ENCODE results near the gene MAN1B1.
"Not testable (repeated sequence)": the region's sequence is repeated elsewhere in the genome, so short reads cannot be mapped to it uniquely, and the experiment has no call there.

Gene MAN1B1

DNA sequence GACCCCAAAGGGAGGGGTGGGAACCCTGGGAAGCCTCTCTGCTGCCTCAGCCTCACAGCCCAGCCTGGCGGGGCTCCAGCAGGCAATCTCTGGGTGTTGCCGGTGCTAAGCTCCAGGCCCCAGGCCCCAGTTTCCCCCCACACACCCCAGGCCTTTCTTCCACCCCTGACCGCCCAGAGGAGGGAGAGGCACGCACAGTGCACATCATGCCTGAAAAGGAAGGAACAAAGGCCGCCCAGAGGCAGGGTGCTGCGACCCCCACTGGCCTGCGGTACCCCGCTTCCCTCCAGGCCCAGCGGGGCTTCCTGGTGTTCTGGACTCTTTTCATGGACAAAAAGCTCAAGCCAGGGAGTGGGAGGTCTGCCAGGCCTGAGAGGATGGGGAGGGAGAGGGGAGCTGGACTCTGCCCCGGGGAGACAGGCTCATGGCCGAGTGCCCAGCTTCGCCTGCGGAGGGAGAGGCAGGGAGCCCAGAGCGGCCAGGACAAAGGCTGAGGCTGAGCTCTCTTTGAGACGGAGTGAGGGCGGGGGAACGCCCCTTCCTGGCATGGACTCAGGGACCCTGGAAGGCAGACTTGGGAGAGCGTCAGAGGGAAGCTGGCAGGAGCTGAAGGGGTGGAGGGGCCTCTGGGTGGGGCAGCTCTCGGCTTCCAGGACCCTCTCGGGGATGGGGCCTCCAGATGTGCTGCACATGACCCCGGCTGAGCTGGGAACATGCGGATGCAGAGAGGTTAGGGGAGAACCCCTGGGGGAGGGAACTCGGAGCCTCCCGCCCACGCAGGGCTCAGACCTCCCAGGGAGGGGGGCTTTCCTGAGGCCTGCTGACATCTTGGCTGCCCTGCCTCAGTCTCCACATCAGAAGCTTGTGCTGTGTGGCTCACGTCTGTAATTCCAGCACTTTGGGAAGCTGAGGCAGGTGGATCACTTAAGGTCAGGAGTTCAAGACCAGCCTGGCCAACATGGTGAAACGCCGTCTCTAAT lies 31.1 kb upstream of the MAN1B1 start:
- DNase-seq (ENCODE audit: low spot score in 2 of 2) (no peak), ATAC-seq (replicated peaks; ENCODE audit: extremely low read depth, poor library complexity, severe bottlenecking) (no peak)
- no peaks in the 10 kb centered on the region for H3K36me3 Mint-ChIP-seq (ENCODE audit: insufficient read depth)
- H3K9me3 Mint-ChIP-seq: no peaks in the 10 kb centered on the region
- no peaks in the 10 kb centered on the region for H3K4me1 Mint-ChIP-seq
- no peak overlapping the region for H3K4me3 Mint-ChIP-seq
- peaks cover 3% of the 10 kb centered on the region for H3K27me3 Mint-ChIP-seq
- H3K27ac Mint-ChIP-seq (ENCODE audit: low read depth): no peak overlapping the region

DNA sequence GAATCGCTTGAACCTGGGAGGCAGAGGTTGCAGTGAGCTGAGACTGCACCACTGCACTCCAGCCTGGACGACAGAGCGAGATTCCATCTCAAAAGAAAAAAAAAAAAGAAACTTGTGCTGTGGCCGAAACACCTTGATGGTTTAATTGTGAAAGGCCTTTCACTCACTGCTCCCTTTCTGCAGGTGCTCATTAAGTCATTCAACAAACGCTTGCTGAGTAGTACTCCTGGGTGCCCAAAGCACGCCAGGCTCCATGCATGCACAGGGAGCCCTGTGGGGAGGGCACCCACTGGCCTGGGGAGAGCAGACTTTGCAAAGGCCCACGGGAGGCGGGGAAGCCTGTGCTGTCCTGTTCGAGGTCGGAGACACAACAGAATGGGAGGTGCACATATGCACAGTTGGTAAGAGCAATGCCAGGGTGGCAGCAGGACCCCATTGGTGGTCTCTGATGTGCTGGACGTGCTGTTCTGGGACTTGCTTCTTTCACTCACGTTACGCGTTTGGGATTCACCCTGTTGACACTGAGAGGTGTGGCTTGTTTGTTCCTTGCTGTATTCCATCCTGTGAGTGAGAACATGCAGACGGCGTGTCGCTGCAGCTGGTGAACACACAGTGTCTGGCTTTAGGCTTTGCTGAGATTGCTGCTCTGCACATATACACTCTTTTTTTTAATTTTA lies 29.9 kb upstream of the MAN1B1 start:
- Mint-ChIP-seq H3K9me3 (no peaks in the 10 kb centered on the region), H3K27me3 (no peaks in the 10 kb centered on the region), H3K27ac (ENCODE audit: low read depth) (no peak overlapping the region), H3K36me3 (ENCODE audit: insufficient read depth) (no peaks in the 10 kb centered on the region), H3K4me1 (no peaks in the 10 kb centered on the region), H3K4me3 (no peak overlapping the region)
- DNase-seq (ENCODE audit: low spot score in 2 of 2) (no peak), ATAC-seq (replicated peaks; ENCODE audit: extremely low read depth, poor library complexity, severe bottlenecking) (no peak)

DNA sequence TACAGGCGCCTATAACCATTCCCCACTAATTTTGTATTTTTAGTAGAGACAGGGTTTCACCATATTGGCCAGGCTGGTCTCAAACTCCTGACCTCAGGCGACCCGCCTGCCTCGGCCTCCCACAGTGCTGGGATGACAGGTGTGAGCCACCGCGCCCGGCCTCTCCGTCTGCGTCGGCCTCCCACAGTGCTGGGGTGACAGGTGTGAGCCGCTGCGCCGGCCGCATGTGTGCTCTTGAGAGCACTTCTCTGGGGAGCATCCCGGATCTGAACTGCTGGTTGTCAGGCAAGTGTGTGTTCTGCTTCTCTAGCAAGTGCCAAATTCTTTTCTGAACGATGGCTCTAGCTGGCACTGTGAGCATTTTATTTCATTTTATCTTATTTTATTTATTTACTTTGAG lies 29.2 kb upstream of the MAN1B1 start:
- DNase-seq (ENCODE audit: low spot score in 2 of 2): no peak
- Mint-ChIP-seq H3K9me3 (no peaks in the 10 kb centered on the region), H3K4me1 (no peaks in the 10 kb centered on the region), H3K36me3 (ENCODE audit: insufficient read depth) (no peaks in the 10 kb centered on the region), H3K27ac (ENCODE audit: low read depth) (no peak overlapping the region), H3K27me3 (no peaks in the 10 kb centered on the region), H3K4me3 (no peak overlapping the region)
- ATAC-seq (replicated peaks; ENCODE audit: extremely low read depth, poor library complexity, severe bottlenecking): no peak

- DNase-seq (ENCODE audit: low spot score in 2 of 2) (no peak), ATAC-seq (replicated peaks; ENCODE audit: extremely low read depth, poor library complexity, severe bottlenecking) (no peak)
- Mint-ChIP-seq H3K27me3 (no peaks in the 10 kb centered on the region), H3K4me3 (no peak overlapping the region), H3K27ac (ENCODE audit: low read depth) (no peak overlapping the region), H3K36me3 (ENCODE audit: insufficient read depth) (no peaks in the 10 kb centered on the region), H3K9me3 (no peaks in the 10 kb centered on the region), H3K4me1 (no peaks in the 10 kb centered on the region)
Observed at GRCh38 chr9:137058521-137059234, 28.1 kb upstream of the MAN1B1 start.

- Mint-ChIP-seq H3K4me1 (no peaks in the 10 kb centered on the region), H3K27me3 (no peaks in the 10 kb centered on the region)
Observed at GRCh38 chr9:137062384-137062783, 24.4 kb upstream of the MAN1B1 start.

GRCh38 chr9:137062798-137063197 lies 24.0 kb upstream of the MAN1B1 start:
- not testable (repeated sequence) for H3K4me3 Mint-ChIP-seq; H3K9me3 Mint-ChIP-seq; DNase-seq (ENCODE audit: low spot score in 2 of 2); H3K4me1 Mint-ChIP-seq; H3K27me3 Mint-ChIP-seq; H3K36me3 Mint-ChIP-seq (ENCODE audit: insufficient read depth); ATAC-seq (replicated peaks; ENCODE audit: extremely low read depth, poor library complexity, severe bottlenecking); H3K27ac Mint-ChIP-seq (ENCODE audit: low read depth)

More at GRCh38 chr9:137062384-137062783, 24.4 kb upstream of the MAN1B1 start:
- Mint-ChIP-seq H3K4me3 (no peak overlapping the region), H3K9me3 (no peaks in the 10 kb centered on the region), H3K36me3 (ENCODE audit: insufficient read depth) (no peaks in the 10 kb centered on the region), H3K27ac (ENCODE audit: low read depth) (no peak overlapping the region)
- DNase-seq (ENCODE audit: low spot score in 2 of 2) (no peak), ATAC-seq (replicated peaks; ENCODE audit: extremely low read depth, poor library complexity, severe bottlenecking) (no peak)

GRCh38 chr9:137063311-137064026 lies 23.3 kb upstream of the MAN1B1 start:
- H3K36me3 Mint-ChIP-seq (ENCODE audit: insufficient read depth): no peaks in the 10 kb centered on the region
- peaks cover 6% of the 10 kb centered on the region for H3K4me1 Mint-ChIP-seq
- ATAC-seq (replicated peaks; ENCODE audit: extremely low read depth, poor library complexity, severe bottlenecking): no peak
- no peak overlapping the region for H3K4me3 Mint-ChIP-seq
- DNase-seq (ENCODE audit: low spot score in 2 of 2): no peak
- no peaks in the 10 kb centered on the region for H3K27me3 Mint-ChIP-seq
- no peaks in the 10 kb centered on the region for H3K9me3 Mint-ChIP-seq
- no peak overlapping the region for H3K27ac Mint-ChIP-seq (ENCODE audit: low read depth)

DNA sequence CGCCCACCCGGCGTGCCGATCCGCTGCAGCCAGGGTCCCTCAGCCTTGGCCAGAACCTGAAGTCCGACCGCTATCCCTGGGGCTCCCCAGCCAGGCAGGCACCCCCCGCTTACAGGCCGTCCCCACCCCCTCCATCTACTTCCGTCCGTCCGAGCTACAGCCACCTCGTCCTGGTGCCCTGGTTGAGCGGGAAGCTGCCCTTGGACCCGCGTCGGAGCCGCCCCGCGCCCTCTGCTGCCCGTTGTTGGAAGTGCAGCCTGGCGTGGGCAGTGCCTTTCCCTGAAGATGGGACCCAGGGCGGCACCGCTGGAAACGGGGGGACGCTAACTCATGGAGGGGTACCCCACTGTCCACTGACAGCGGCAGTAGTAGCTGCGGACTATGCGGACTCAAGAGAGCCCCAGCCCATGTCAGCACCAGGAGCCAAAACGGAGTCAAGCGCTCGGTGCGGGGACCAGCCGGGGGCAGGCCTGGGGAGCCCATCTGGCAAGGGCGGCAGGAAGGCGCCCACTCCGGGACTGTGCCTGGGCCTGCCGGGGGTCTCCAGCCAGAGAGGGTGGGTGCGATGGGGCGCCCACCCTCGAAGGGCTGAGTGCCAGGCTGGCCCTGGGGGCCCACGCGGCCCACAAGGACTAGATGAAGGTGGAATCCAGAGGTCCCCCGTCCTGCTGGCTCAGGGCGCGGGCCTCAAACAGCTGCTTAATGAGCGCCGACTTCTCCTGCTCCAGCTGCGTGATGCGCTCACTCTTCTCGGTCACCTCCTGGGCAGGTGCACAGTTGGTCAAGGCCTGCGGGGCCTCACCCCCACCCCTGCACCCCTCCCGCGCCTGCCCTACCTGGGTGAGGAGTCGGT lies 22.5 kb upstream of the MAN1B1 start:
- Mint-ChIP-seq H3K4me3 (no peak overlapping the region), H3K36me3 (ENCODE audit: insufficient read depth) (no peaks in the 10 kb centered on the region), H3K9me3 (no peaks in the 10 kb centered on the region), H3K27me3 (no peaks in the 10 kb centered on the region), H3K4me1 (peaks cover 6% of the 10 kb centered on the region), H3K27ac (ENCODE audit: low read depth) (no peak overlapping the region)
- DNase-seq (ENCODE audit: low spot score in 2 of 2) (no peak), ATAC-seq (replicated peaks; ENCODE audit: extremely low read depth, poor library complexity, severe bottlenecking) (no peak)

DNA sequence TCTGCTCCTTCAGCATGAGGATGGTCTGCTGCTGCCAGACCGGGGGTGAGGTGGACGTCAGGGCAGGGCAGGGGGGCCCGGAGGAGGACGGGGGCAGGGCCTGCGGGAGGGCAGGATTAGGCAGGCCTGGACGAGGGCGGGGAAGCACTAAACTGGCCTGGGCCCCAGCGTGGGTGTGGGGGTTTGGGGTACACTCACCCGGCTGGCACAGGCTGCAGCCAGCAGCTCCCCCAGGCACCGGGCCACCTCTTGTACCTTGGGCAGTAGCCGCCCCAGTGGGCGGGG lies 22.0 kb upstream of the MAN1B1 start:
- DNase-seq (ENCODE audit: low spot score in 2 of 2) (no peak), ATAC-seq (replicated peaks; ENCODE audit: extremely low read depth, poor library complexity, severe bottlenecking) (no peak)
- Mint-ChIP-seq H3K4me1 (peaks cover 6% of the 10 kb centered on the region), H3K27me3 (no peaks in the 10 kb centered on the region), H3K4me3 (no peak overlapping the region), H3K9me3 (no peaks in the 10 kb centered on the region), H3K27ac (ENCODE audit: low read depth) (no peak overlapping the region), H3K36me3 (ENCODE audit: insufficient read depth) (no peaks in the 10 kb centered on the region)

DNA sequence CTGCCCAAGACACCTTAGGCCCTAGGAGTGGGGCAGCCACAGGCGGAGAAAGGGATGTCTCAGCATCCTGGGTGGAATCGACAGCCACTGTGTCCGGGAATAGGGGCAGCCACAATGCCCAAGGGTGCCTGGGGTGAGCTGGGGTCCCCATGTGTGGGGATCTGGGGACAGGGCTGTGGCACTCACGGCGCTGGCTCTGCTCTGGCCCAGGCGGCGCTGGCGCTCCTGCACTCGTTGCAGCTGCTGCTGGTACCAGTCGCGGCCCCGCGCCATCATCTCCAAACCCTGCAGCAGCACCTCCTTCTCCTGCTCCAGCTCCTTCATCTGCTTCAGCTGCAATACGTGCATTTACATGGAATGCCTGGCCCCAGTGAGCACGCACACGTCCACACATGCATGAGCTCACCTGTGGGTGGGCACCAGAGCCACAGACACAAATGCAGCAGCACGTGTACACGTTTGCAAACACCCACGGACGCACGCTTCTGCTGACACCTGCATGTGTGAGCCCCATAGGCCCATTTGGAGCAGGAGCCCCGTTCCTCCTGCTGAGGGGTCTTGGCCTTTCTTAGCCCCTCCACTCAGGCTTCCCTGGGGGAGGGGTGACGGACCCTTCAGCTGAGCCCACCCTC lies 21.3 kb upstream of the MAN1B1 start:
- Mint-ChIP-seq H3K36me3 (ENCODE audit: insufficient read depth) (peaks cover 1% of the 10 kb centered on the region), H3K4me1 (peaks cover 6% of the 10 kb centered on the region), H3K9me3 (no peaks in the 10 kb centered on the region), H3K27me3 (no peaks in the 10 kb centered on the region), H3K4me3 (no peak overlapping the region), H3K27ac (ENCODE audit: low read depth) (no peak overlapping the region)
- DNase-seq (ENCODE audit: low spot score in 2 of 2) (no peak), ATAC-seq (replicated peaks; ENCODE audit: extremely low read depth, poor library complexity, severe bottlenecking) (no peak)

GRCh38 chr9:137066096-137066861 lies 20.5 kb upstream of the MAN1B1 start:
- H3K4me1 Mint-ChIP-seq: peaks cover 14% of the 10 kb centered on the region
- no peak for ATAC-seq (replicated peaks; ENCODE audit: extremely low read depth, poor library complexity, severe bottlenecking)
- peaks cover 5% of the 10 kb centered on the region for H3K36me3 Mint-ChIP-seq (ENCODE audit: insufficient read depth)
- no peaks in the 10 kb centered on the region for H3K9me3 Mint-ChIP-seq
- H3K4me3 Mint-ChIP-seq: no peak overlapping the region
- no peak for DNase-seq (ENCODE audit: low spot score in 2 of 2)
- H3K27me3 Mint-ChIP-seq: no peaks in the 10 kb centered on the region
- H3K27ac Mint-ChIP-seq (ENCODE audit: low read depth): no peak overlapping the region
